Breast epithelium (tissue), 3 donors: Measurements from ENCODE around the gene IGF2.

ENCODE experiments used
- CTCF ChIP-seq, 3 donors: fragments of 450-650 bp; IDR thresholded peaks; one replicate each; pipeline ENCODE4 v1.5.1; 2016 to 2017; ENCODE audit warnings: antibody characterized with exemption in 3 of 3, mild to moderate bottlenecking in 3 of 3, moderate library complexity in 3 of 3
- POLR2A ChIP-seq: fragments of 450-650 bp; IDR thresholded peaks from one replicate; pipeline ENCODE4 v1.6.1; 2016; ENCODE audit warnings: antibody characterized with exemption, mild to moderate bottlenecking, moderate library complexity

GRCh38 chr11:2171591-2172003 lies 32.4 kb upstream of the IGF2 start, which contains the start of gene TH:
- TF ChIP-seq CTCF (IDR thresholded peaks at IDR 0.05), result no peak
- no peak for TF ChIP-seq POLR2A
